GM19463 (cell line): Measurements from ENCODE around the gene LYZL2.
"Not testable (repeated sequence)": the region's sequence is repeated elsewhere in the genome, so short reads cannot be mapped to it uniquely, and the experiment has no call there.

ENCODE experiments used
- ATAC-seq: cut with Tn5 transposase; IDR thresholded peaks from one replicate; pipeline ENCODE4 v1.9.1; 2021; ENCODE audit warnings: mild to moderate bottlenecking, moderate library complexity; ENCODE audit not compliant: unreplicated experiment

Gene LYZL2

GRCh38 chr10:30639946-30640786, 10.6 kb upstream of the LYZL2 start:
- no peak for ATAC-seq

GRCh38 chr10:30637881-30638467, 8.4 kb upstream of the LYZL2 start:
- ATAC-seq, result no peak

- ATAC-seq, result no peak
These were observed 1.6 kb upstream of the LYZL2 start for GRCh38 chr10:30631188-30631587.

GRCh38 chr10:30630571-30630970, 1.0 kb upstream of the LYZL2 start:
- ATAC-seq, result no peak

GRCh38 chr10:30628576-30628975, 977 bp downstream of the LYZL2 start:
- not testable (repeated sequence) for ATAC-seq

GRCh38 chr10:30626837-30627236, 2.7 kb downstream of the LYZL2 start:
- not testable (repeated sequence) for ATAC-seq

- ATAC-seq, result not testable (repeated sequence)
These were observed 3.4 kb downstream of the LYZL2 start for GRCh38 chr10:30626196-30626595.

GRCh38 chr10:30625080-30625479, 4.5 kb downstream of the LYZL2 start:
- no peak for ATAC-seq

- ATAC-seq, result no peak
These were observed 9.6 kb downstream of the LYZL2 start for GRCh38 chr10:30619966-30620365.

- no peak for ATAC-seq
These were observed 12.5 kb downstream of the LYZL2 start for GRCh38 chr10:30617070-30617469.

GRCh38 chr10:30611041-30611440, 18.5 kb downstream of the LYZL2 start:
- ATAC-seq, result not testable (repeated sequence)

GRCh38 chr10:30607814-30608213, 21.7 kb downstream of the LYZL2 start:
- no peak for ATAC-seq

- ATAC-seq, result no peak
These were observed 23.2 kb downstream of the LYZL2 start for GRCh38 chr10:30606313-30606712.

- ATAC-seq, result not testable (repeated sequence)
These were observed 24.0 kb downstream of the LYZL2 start for GRCh38 chr10:30605341-30606121.

- ATAC-seq, result no peak
These were observed 26.0 kb downstream of the LYZL2 start for GRCh38 chr10:30603589-30603988.

GRCh38 chr10:30602747-30603146, 26.8 kb downstream of the LYZL2 start:
- ATAC-seq, result no peak

GRCh38 chr10:30600005-30600404, 29.5 kb downstream of the LYZL2 start:
- ATAC-seq, result no peak

GRCh38 chr10:30598105-30598776, 31.3 kb downstream of the LYZL2 start:
- ATAC-seq, result no peak

- ATAC-seq, result not testable (repeated sequence)
These were observed 32.1 kb downstream of the LYZL2 start for GRCh38 chr10:30597433-30597824.

- ATAC-seq, result not testable (repeated sequence)
These were observed 32.8 kb downstream of the LYZL2 start for GRCh38 chr10:30596493-30597432.
